Measurements from ENCODE around the gene ERFL.
A peak's percentile ranks its signal among the peaks of the same experiment; 100 is the strongest.
"Not testable (repeated sequence)": the region's sequence is repeated elsewhere in the genome, so short reads cannot be mapped to it uniquely, and the experiment has no call there.

ERFL gene

DNA sequence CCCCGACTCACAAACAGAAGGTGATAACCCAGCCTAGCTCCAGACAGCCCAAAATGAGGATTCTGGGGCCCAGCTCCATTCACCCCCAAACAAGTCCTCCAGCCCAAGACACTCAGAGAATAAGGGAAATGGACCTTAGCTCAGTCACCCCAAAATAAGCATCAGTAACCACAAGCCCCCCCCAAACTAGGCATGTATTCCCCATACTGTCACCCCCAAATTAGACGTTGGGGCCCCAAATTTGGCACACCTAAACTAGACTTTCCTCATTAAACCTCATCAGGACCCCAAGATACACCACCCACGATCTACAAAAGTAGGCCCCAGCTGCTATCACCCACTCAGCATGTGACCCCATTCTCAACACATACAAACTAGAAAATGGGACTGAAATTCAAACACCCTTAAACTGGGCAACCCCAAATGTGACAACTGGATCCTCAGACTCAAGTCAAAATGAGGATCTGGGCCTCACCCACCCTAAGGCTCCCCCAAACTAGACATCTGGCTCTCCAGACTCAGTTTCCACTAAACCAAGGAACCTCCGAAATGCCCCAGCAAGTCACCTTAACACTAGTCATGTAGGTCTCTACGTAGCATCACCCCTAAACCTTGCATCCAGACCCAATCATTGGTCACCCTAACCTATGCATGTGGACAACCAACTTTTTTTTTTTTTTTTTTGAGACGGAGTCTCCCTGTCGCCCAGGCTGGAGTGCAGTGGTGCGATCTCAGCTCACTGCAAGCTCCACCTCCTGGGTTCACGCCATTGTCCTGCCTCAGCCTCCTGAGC is 13.4 kb upstream of the ERFL start:
- no peak for DNase-seq

DNA sequence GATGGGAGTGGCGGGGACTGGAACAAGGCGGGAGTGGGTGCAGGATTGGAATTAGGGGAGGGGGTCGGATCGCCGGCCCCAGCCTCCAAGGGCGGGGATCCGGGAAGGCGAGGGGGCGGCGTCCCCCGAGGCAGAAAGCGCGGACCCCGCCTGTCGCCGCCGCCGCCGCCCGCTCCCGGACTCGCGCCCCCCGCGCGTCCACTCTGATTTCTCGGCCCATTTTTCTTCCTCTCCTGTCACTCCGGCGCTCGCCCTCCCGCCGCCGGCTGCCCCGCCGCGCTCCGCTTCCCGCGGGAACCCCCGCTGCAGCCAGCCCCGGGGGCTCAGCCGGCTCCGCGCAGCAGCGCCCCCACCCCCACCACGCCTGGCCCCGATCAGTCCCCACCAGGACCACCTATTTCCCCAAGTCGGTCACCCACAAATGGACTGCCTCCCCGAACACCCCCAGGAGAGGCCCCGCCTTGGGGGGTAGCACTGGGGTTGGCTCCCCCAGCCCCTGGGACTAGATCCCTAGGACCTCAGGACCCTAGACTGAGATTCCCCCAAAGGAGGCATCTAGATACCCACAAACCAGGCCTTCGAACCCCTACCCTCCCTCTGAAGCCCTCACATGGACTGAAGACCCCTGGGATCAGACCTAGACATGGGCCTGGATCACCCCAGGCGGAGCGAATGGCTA is 12.6 kb upstream of the ERFL start:
- DNase-seq, result no peak

DNA sequence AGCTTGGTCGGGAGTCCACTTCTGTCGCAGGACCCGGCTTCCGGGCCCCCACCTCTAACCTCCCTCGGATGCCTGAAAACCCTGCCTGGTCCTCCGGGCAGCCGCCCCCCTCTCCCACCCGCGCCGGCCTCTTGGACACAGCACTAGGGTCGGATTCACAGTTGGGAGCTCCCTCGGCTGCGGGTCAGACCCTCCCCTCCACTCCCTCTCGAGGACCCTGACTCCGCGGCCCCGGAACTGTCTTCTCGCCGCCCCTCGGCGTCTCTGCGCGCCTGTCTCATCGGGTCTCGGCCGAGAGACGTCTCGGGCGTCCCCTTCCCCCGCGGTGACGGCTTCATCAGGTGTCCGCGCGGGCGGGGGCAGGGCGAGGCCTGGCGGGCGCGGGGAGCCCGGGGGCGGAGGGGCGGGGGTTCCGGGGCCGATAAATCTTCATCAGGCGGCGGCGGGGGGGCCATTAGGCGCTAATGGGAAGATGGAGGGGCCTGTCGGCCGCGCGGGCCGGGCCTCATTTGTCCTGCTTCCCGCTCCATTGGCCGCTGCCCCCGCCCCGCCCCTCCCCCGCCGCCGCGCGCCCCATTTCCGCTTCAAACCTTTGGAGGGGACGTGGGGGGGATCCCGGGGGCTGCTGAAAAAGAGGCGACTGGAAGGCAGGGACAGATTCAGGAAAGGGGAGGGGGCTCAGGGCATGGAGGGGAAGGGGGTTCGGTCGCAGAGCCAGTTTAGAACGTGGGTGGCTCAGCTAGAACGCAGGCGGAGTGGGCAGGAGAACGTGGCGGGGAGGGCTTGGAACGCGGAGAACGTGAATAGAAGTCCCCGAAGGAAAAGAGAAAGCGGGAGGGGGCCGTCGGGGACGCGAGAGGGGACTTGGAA is 11.8 kb upstream of the ERFL start:
- DNase-seq, result no peak

DNA sequence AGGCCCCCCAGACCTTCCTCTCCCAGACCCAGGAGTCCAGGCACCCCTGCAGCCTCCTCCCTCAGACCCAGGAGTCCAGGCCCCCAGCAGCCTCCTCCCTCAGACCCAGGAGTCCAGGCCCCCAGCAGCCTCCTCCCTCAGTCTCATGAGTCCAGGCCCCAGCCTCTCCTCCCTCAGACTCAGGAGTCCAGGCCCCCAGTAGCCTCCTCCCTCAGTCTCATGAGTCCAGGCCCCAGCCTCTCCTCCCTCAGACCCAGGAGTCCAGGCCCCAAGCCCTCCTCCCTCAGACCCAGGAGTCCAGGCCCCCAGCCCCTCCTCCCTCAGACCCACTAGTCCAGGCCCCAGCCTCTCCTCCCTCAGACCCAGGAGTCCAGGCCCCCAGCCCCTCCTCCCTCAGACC is 11.0 kb upstream of the ERFL start:
- DNase-seq, result not testable (repeated sequence)

DNA sequence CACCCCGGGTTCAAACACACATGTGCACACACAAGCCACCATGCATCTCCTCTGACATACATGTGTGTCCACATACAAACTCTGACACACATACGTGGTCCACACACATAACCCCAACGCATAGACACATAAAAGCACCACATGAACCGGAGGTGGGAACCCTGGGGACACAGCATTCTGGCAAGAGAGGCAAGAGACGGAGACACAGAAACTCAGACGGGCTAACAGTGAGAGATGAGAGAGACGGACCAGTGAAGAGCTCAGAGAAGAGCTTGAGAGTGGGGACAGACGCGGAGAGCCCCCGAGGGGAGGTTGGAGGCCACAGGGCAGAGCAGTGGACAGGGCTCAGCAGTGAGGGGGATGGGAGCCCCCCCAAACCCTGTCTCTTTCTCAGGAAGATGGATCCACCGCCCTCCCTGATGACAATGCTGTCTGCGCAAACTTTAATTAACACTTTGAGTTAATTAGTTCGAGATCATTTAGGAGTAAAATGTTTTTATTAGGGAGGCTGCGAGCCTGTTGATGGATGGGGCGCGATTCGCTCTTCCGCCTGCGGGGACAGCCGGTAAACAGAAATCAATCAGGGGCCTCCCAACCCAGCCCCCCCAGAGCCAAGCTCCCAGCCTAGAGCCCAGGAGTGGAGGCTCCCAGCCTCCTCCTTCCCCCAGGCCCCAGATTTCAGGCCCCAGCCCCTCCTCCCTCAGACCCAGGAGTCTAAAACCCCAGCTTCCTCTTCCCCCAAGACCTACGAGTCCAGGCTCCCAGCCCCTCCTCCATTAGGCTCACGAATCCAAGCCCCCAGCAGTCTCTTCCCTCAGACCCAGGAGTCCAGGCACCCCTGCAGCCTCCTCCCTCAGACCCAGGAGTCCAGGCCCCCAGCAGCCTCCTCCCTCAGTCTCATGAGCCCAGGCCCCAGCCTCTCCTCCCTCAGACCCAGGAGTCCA is 9.5 kb upstream of the ERFL start:
- DNase-seq, result no peak

DNA sequence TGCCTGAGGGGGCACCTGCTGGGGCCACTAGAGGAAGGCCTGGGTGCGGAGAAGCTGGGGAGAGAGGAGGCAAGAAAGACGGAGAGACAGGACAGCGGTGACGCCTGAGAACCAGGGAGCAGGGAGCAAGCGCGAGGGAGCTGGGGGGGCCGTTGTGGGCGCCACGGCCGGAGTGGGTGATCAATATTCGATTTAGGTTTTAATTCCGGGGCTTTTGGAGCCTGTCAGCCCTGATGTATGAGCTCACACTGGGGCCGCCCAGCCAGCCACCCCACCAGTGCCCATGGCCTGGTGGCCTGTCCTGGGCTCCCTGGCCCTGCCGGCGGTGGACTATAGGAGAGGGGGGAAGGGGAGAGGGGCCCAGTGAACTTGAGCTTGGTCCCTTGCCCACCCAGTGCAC is 8.7 kb upstream of the ERFL start:
- DNase-seq, result no peak

DNA sequence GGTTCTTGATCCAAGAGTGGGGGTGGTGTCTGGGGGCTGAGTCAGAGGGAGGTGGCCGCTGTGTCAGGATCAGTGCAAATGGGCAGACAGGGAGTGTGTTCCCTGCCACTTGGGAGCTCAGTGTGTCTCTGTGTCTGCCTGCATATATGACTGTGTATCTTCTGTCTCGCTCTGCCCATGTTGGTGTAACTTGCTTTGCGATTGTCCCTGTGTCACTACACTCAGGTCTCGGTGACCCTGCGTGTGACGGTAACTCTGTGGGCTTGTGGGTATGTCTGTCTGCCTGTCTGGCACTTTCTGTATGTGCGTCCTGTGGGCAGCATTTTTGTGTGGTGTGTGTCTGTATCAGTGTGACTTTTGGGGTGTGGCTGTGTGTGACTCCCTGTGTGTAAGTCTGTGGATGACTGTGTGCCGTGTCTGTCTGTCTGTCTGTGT is 8.2 kb upstream of the ERFL start:
- no peak for DNase-seq

DNA sequence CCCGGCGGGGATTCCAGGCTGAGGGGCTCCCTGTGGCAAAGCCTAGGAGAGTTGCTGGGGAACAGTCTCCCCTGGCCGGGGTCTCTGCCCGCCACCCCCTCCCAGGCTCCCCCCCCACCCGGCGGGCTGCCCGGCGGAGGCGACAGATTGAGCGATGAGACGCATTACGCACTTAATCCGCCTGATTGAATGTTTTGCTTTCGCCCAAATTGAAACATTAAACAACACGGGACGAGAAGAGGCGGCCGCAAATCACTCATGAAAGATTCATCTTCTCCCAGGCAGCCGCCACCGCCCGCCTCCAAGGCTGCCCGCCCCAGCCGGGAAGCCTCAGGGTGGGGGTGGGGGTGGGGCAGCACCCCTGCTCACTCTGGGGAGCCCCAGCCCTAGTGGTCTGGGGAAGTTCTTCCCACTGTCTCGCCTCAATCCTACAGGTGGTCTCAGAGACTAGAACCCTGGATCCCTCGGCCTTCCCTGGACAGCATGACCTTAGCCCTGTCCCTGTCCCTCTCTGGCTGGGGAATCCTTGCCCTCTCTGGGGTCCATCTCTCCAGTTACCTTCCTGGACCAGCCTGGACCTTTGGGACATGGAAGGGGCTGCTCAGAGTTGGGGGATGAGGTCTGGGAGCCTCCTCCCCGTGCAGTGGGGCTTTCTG is 7.6 kb upstream of the ERFL start:
- no peak for DNase-seq

DNA sequence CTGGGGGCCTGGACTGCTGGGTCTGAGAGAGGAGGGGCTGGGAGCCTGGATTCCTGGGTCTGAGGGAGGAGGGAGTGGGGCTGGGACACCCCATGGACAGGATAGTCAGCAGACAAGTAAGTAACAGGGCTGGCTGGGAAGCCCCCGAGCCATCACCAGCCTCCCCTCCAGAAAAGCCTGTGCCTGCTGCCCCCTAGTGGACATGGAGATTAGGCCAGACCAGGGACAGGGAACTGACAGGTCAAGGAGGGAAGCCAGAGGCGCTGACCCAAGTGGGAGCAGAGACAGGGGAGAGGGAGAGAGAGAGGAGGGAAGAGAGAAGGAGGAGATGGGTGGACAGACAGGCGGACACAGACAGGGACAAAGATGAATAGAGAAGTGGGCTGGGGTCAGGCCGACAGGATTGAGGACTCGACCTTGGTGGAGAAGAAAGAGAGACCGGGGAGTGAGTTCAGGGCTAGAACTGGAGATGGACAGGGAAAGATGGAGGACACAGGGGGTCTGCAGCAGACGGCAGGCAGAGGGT is 6.7 kb upstream of the ERFL start:
- peak; percentile 57 for DNase-seq

DNA sequence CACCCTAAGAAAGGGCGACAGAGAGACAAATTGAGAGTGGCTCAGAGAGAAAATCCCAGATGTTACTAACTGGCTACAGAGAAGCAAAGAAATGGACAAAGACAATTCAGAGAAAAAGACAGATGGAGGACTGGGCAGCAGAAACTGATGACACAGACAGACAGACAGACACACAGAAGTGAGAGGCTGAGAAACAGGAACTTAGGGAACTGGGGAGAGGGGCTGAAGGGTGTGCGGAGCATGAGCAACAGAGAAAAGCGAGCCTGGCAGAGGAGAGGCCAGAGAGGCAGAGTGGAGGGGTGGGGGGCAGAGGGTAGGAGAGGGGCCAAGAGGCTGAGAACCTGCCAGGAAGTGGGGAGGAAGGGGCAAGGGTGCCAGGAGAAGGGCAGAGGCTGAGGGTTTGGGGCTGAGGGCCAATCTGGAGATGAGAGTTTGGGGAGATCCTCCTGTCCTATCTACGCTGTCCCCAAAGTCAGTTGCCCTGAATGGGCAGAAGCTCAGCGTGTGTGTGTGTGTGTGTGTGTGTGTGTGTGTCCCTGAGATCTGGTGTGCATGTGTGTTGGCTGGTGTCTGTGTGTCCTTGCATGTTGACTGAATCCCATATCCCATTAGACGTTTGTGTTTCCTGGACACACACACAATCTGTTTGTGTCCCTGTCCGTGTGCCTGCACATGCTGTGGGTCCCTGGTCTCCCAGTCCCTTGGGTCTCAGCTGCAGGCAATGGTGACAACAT is 5.6 kb upstream of the ERFL start:
- no peak for DNase-seq

DNA sequence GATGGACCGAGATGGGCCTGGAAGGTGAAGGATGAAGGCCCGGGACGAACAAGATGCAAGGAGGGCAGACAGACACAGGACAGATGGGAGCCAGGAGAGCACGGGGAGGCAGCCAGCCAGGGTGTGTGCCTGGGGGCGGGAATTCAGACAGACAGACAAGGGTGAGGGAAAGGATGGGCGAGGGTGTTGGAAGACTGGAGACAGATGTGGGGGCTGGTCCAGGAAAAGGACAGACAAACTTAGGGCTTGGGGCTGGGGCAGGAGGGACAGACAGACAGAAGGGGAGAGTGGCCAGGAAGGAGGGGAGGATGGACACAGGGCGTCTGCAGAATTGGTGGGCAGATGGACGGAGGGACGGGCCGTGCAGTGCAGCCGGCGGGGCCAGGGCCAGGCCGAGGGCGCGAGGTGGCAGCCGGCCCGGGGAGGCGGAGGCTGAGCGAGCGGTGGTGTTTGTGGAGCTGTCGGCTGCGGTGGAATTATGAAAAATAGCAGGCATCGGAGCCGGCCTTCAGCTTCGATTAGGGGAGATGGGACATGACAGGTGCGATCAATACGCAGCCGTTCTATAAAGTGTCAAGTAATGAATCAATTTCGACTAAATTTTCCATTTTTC is 4.6 kb upstream of the ERFL start:
- DNase-seq, result no peak

DNA sequence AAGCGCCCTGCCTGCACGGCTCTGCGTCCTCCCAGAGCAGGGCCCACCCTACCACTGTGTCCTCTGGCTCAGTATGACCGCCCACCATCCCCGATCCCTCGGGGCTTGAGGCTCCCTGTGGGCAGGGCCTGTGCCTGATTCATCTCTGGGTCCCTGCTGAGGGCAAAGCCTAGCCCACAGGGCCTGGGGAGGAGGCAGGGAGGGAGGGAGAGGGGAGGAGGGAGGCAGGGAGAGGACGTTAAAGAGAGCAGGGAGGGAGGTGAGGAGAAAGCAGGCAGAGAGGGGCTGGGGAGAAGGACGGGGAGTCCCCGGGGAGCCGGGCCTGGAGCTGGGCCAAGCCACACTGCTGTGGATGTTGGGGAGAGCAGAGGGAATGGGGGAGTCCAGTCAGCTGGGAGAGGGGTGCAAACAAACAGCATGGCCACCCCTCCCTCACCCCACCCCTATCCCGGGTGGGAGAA is 4.0 kb upstream of the ERFL start:
- DNase-seq, result no peak

DNA sequence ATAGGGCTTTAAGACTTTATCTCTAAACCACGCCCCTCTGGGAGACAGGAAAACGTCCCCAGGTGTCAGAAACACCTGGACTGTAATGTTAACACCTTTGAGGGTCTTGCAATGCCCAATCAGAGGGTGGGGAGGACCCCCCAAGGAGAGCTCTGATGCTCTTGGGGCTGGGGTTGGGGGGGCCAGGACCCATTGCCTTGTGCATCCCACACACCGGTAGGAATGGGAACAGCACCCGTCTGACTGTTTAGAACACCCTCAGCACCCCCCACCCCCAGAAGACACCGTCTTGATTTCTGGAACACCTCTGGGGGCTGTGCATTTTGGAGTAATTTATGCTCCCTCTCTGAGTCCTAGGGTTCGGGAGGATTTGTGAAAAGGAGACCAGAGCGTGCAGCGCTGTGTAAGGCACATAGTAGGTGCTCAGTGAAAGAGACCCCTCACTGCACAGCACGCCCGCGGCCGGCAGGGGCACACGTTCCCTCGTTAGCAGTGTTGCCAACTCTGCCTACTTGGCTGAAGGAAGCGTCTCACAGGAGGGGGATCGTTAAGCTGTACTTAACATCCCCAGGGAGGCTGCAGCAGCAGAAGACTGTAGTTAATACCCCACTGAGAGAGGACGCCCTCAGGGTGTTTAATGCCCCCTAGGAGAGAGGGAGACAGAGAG is 2.8 kb upstream of the ERFL start:
- DNase-seq, result no peak

DNA sequence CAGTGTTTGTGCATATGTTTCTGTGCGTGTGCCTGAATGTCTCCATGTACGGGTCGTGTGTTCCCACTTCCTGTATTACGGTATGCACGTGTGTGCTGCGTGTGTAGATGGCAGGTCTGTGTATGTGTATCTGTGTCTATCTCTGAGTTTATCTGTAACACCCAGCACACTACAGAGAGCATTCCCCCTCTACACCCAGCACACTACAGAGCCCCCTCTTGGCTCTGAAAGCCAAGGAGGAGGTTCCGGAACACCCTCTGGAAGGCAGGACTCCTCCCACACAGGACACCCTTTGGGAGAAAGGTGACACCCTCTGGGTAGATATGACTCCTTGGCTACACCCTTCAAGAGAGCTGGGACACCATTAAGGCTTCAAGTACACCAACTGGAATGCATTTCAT is 2.1 kb upstream of the ERFL start:
- DNase-seq, result no peak

DNA sequence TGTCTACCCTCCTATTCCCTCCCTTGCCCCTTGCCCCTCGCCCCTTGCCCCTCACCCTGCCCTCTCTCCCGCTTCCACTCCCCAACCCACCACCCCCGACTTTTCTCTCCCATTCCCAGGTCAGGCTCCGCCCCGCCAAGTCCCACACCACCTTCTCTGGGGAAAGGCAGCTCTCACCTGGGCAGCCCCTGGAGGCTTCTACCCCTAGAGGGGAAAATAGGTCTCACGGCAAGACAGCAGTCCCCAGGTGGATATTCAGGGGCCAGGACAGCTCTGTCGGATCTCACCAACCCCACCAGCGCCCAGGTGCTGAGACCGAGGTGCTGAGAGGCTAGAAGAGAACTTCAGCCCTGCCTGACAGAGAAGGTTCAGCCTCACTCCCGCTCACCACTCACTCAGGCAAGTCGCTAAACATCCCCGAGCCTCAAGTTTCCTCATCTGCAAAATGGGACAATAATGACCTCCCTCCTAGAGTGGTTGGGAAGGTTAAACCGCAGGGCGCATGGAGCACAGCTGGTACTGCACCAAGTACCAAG is 1.4 kb upstream of the ERFL start:
- no peak for DNase-seq

DNA sequence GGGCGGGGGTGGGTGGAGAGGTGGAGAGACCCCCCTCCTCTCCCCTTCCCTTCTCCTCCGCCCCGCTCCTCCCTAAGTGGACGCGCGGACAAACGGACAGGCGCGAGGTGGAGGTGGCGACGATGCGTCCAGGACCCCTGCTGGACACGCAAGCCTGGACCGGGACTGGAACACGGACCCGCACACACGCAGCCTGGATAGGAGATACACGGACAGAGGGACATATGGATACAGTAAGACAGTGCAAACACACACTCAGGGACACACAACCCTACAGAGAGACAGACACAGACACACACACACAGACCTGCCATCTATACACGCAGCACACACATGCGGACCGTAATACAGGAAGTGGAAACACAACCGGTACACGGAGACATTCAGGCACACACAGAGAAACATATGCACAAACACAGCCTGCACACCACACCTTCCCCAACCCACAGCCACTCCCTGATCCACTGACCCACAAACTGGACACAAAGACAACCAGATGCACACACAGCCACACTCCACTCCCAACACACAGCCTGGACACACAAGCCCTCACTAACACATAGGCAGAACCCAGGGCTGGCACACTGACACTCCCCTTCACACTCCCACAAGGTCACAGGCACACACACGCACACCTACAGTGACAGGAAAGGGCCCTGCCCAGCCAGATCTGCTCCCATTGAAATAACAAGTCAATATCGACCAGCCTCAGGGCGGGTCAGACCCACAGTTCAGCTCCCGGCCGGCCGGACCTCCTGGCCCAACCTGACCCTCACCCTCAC is 696 bp upstream of the ERFL start:
- no peak for DNase-seq

DNA sequence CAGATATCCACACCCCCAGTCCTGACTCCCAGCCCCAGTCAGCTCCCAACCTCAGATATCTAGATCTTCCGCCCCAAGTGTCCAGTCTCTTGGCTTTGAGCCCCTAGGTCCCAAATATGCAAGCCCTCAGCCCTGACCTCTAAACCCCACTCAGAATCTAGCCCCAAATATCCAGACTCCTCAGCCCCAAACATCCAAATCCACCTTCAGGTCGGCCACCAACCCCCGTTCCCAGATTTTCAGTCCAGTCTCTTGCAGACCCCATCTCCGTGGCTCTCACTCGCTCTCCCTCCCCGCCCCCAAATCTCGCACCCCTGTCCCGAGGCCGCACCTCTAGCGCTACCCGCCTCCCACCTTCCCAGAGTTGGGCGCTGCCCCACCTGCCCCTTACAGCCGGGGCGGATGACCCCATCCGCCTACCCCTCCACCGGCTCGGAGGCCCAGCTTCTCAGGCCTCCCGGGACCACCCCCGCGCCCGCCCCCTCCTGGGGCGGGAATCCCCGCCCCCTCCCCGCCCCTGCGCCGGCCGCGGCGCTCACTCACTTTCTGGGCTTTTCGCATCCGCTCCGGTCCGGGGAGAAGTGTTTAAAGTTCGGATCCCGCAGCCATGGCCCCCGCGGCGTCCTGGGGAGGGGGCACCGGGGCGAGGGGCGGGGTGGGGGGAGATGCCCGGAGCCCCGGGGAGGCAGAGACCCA is 604 bp downstream of the ERFL start:
- no peak for DNase-seq
